B cell (primary cell): Measurements from ENCODE around the gene MND1.

ENCODE experiments used
- CTCF ChIP-seq: fragments of 200-600 bp; IDR thresholded peaks from one replicate; pipeline ENCODE4 v1.8.0; 2022; ENCODE audit warnings: antibody characterized with exemption, mild to moderate bottlenecking
- EZH2 ChIP-seq: IDR thresholded peaks from 2 replicates; pipeline ENCODE4 v1.6.1; 2012; ENCODE audit warnings: borderline replicate concordance, low read depth, mild to moderate bottlenecking, moderate library complexity, low read length; ENCODE audit not compliant: insufficient read depth, poor library complexity, severe bottlenecking

GRCh38 chr4:153342751-153343552 lies 1.5 kb upstream of the MND1 start:
- TF ChIP-seq CTCF, result no peak
- TF ChIP-seq EZH2, result no peak
